Mammary epithelial cell (primary cell): ENCODE results near the gene LENG8.

Experiments
- CTCF ChIP-seq, 2 donors: IDR thresholded peaks in 1 of 2; conservative IDR thresholded peaks in 1 of 2; 2 replicates each; pipeline ENCODE4 v1.5.1; 2011 to 2012; ENCODE audit warnings: inconsistent platforms in 2 of 2, low read length in 2 of 2, mild to moderate bottlenecking in 2 of 2, control low read depth in 1 of 2, low read depth in 1 of 2; ENCODE audit not compliant: insufficient read depth in 1 of 2; ENCODE audit errors: extremely low read depth in 1 of 2
- EZH2 ChIP-seq: IDR thresholded peaks from 2 replicates; pipeline ENCODE4 v1.6.1; 2012; ENCODE audit warnings: low read length, inconsistent platforms, borderline replicate concordance

- TF ChIP-seq CTCF (conservative IDR thresholded peaks at IDR 0.05 in 1 of 2, IDR thresholded peaks at IDR 0.05 in 1 of 2; ENCODE audit: extremely low read depth in 1 of 2, insufficient read depth in 1 of 2, low read depth in 1 of 2, low read length in 2 of 2) (no peak), EZH2 (no peak)
Measured at GRCh38 chr19:54455786-54456422, 6.9 kb downstream of the LENG8 start.
